Trophoblast cell (in vitro differentiated cells and primary cell): ENCODE measurements around the gene DCLK2.

Experiments used
- DNase-seq, 2 donors: peaks; one replicate each; pipeline ENCODE4 v3.0.0-alpha.2; 2016
- H2AFZ ChIP-seq: 2 replicates; pipeline ENCODE4 v1.6.1; 2013; ENCODE audit warnings: low read length, moderate library complexity, mild to moderate bottlenecking; ENCODE audit not compliant: insufficient read depth, poor library complexity
- H2AK5ac ChIP-seq: 2 replicates; pipeline ENCODE4 v1.6.1; 2013; ENCODE audit warnings: mild to moderate bottlenecking, low read length
- H2BK120ac ChIP-seq: 2 replicates; pipeline ENCODE4 v1.6.1; 2013; ENCODE audit warnings: low read length, mild to moderate bottlenecking, moderate library complexity; ENCODE audit not compliant: insufficient read depth, poor library complexity
- H2BK12ac ChIP-seq: 2 replicates; pipeline ENCODE4 v1.6.1; 2013; ENCODE audit warnings: mild to moderate bottlenecking, low read length, moderate library complexity
- H2BK5ac ChIP-seq: 2 replicates; pipeline ENCODE4 v1.6.1; 2013; ENCODE audit warnings: low read length, low read depth, moderate library complexity, mild to moderate bottlenecking; ENCODE audit not compliant: poor library complexity
- H3K14ac ChIP-seq: 2 replicates; pipeline ENCODE4 v1.6.1; 2013; ENCODE audit warnings: mild to moderate bottlenecking, low read length
- H3K18ac ChIP-seq: 2 replicates; pipeline ENCODE4 v1.6.1; 2013; ENCODE audit warnings: mild to moderate bottlenecking, low read length
- H3K23ac ChIP-seq: 2 replicates; pipeline ENCODE4 v1.6.1; 2013; ENCODE audit warnings: low read length
- H3K27ac ChIP-seq: 2 replicates; pipeline ENCODE4 v1.5.1; 2013; ENCODE audit warnings: low read depth, mild to moderate bottlenecking, inconsistent platforms, low read length, moderate library complexity
- H3K27me3 ChIP-seq: 2 replicates; pipeline ENCODE4 v1.6.1; 2013; ENCODE audit warnings: inconsistent platforms, mild to moderate bottlenecking, low read length, moderate library complexity; ENCODE audit not compliant: insufficient read depth
- H3K36me3 ChIP-seq, 2 experiments: 1 replicate in 1 of 2; 2 replicates in 1 of 2; pipeline ENCODE4 v1.6.1; 2013; ENCODE audit warnings: low read length in 2 of 2, mild to moderate bottlenecking in 2 of 2, moderate library complexity in 1 of 2; ENCODE audit not compliant: insufficient read depth in 2 of 2, control insufficient read depth in 1 of 2
- H3K4ac ChIP-seq: 2 replicates; pipeline ENCODE4 v1.6.1; 2013; ENCODE audit warnings: low read depth, mild to moderate bottlenecking, low read length, moderate library complexity
- H3K4me1 ChIP-seq, 2 experiments: 1 replicate in 1 of 2; 2 replicates in 1 of 2; pipeline ENCODE4 v1.6.1; 2013; ENCODE audit warnings: low read length in 2 of 2, mild to moderate bottlenecking in 2 of 2, moderate library complexity in 1 of 2; ENCODE audit not compliant: insufficient read depth in 2 of 2, control insufficient read depth in 1 of 2
- H3K4me2 ChIP-seq: 2 replicates; pipeline ENCODE4 v1.6.1; 2013; ENCODE audit warnings: inconsistent platforms, mild to moderate bottlenecking, low read length, moderate library complexity
- H3K4me3 ChIP-seq: 2 replicates; pipeline ENCODE4 v1.5.1; 2013; ENCODE audit warnings: mild to moderate bottlenecking, low read depth, low read length, inconsistent platforms
- H3K79me1 ChIP-seq: one replicate; pipeline ENCODE4 v1.6.1; 2013; ENCODE audit warnings: low read length
- H3K79me2 ChIP-seq: 2 replicates; pipeline ENCODE4 v1.6.1; 2013; ENCODE audit warnings: low read length, mild to moderate bottlenecking; ENCODE audit not compliant: control insufficient read depth, insufficient read depth, poor library complexity
- H3K9ac ChIP-seq: 2 replicates; pipeline ENCODE4 v1.6.1; 2013; ENCODE audit warnings: mild to moderate bottlenecking, low read length
- H3K9me3 ChIP-seq: 2 replicates; pipeline ENCODE4 v1.6.1; 2013; ENCODE audit warnings: low read depth, mild to moderate bottlenecking, control low read depth, inconsistent platforms, low read length; ENCODE audit not compliant: insufficient read depth
- H4K12ac ChIP-seq: 2 replicates; pipeline ENCODE4 v1.6.1; 2013; ENCODE audit warnings: low read depth, mild to moderate bottlenecking, low read length, moderate library complexity
- H4K8ac ChIP-seq: 2 replicates; pipeline ENCODE4 v1.6.1; 2013; ENCODE audit warnings: low read depth, mild to moderate bottlenecking, low read length, moderate library complexity
- H4K91ac ChIP-seq: one replicate; pipeline ENCODE4 v1.6.1; 2013; ENCODE audit warnings: low read depth, mild to moderate bottlenecking, low read length, moderate library complexity
- WGBS: extraction: QIAGEN DNeasy Blood & Tissue Kit; methylation state at CpG from one replicate; pipeline ENCODE4 v1.1.7; 2013; ENCODE audit warnings: missing lambda C conversion rate; ENCODE audit not compliant: insufficient read length, insufficient coverage; ENCODE audit errors: extremely low coverage; 5-methylcytosine and 5-hydroxymethylcytosine counted together

The DCLK2 gene

DNA sequence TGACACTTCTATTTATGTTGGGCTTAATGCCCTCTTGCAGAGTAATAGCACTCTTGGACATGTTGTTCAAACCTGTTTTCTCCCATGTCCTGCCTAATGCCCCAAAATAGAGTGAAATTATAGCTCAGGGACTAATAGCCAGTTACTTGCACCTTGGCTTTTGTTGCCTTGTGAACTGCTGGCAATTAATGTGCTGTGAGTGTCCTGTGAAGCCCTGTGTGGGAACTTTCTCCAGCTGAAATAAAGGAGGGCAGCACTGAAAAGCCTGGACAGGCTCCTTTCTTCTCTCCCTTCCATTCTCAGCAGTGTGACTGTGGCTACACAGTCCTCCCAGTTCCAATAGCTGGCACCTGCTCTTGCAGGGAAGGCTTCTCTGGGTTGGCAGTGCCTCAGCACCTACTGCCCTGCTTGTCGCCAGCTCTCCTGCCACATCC, 72.4 kb downstream of the DCLK2 start:
- WGBS, result no CpG with 5 or more reads among the region's 1 CpG
- H3K36me3 ChIP-seq, result no peaks in the 10 kb centered on the region

DNA sequence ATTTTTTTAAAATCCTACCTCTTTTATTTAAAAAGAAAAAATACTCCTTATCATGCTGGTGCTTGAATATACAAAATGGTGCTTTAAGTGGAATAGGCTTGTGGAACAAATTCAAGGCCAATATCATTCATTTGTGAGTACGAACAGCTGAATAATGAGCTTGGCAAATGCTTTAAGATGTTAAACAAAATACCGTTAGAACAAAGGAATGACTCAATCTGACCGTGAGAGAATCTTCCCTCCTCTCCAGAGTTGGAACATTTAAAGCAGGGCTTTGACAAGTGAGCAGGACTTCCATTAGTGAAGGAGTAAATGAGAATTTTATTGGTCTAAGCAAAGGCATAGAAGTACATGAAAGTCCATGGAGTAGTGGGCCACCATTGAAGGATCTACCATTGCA, 74.5 kb downstream of the DCLK2 start:
- Histone ChIP-seq H3K36me3 (no peaks in the 10 kb centered on the region), H2BK12ac (no peak overlapping the region), H4K8ac (no peak overlapping the region), H4K91ac (no peak overlapping the region), H2BK5ac (no peak overlapping the region), H3K9me3 (no peaks in the 10 kb centered on the region), H3K18ac (no peak overlapping the region), H3K79me1 (no peaks in the 10 kb centered on the region), H3K4ac (no peak overlapping the region), H4K12ac (no peak overlapping the region), H3K9ac (no peak overlapping the region), H3K4me2 (no peak overlapping the region), H3K27me3 (no peaks in the 10 kb centered on the region), H3K4me3 (no peak overlapping the region), H3K14ac (no peak overlapping the region), H3K79me2 (no peaks in the 10 kb centered on the region), H3K4me1 (no peaks in the 10 kb centered on the region), H3K27ac (no peak overlapping the region), H2BK120ac (no peak overlapping the region), H2AK5ac (no peak overlapping the region), H3K23ac (no peak overlapping the region), H2AFZ (no peak overlapping the region)
- no CpG with 5 or more reads among the region's 3 CpGs for WGBS
- DNase-seq, result no peak

More for the DNA sequence above, 72.4 kb downstream of the DCLK2 start:
- Histone ChIP-seq H2AK5ac (no peak overlapping the region), H3K18ac (no peak overlapping the region), H4K12ac (no peak overlapping the region), H3K14ac (no peak overlapping the region), H3K4me2 (no peak overlapping the region), H2BK120ac (no peak overlapping the region), H4K91ac (no peak overlapping the region), H4K8ac (no peak overlapping the region), H3K9me3 (no peaks in the 10 kb centered on the region), H3K27me3 (no peaks in the 10 kb centered on the region), H2AFZ (no peak overlapping the region), H3K4ac (no peak overlapping the region), H3K79me2 (no peaks in the 10 kb centered on the region), H3K27ac (no peak overlapping the region), H3K79me1 (no peaks in the 10 kb centered on the region), H3K4me1 (no peaks in the 10 kb centered on the region), H2BK5ac (no peak overlapping the region), H3K23ac (no peak overlapping the region), H3K4me3 (no peak overlapping the region), H2BK12ac (no peak overlapping the region), H3K9ac (no peak overlapping the region)
- DNase-seq, result no peak

DNA sequence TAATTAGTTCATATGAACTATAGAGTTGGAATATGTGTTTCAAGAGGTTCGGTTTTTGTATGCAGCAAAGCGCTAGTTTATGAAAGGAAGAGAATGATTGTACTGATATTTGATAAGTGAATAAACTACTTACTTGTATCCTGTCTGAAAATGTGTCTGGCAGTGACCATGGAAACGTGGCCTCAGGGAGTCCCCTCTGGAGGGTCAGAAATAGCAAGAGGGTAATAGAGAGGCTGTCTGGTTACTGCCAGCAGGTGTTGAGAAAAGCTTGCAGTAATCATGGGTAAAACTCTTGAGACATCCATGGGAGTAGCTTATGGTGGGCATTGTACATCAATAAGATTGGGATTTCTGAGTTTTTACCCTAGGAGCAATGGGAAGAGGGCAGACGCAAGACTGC, 77.1 kb downstream of the DCLK2 start:
- no peak overlapping the region for H4K12ac ChIP-seq
- no peak overlapping the region for H3K27ac ChIP-seq
- no peak overlapping the region for H2AK5ac ChIP-seq
- H4K91ac ChIP-seq, result no peak overlapping the region
- no peaks in the 10 kb centered on the region for H3K27me3 ChIP-seq
- H3K4me3 ChIP-seq, result no peak overlapping the region
- no peaks in the 10 kb centered on the region for H3K36me3 ChIP-seq
- no peak overlapping the region for H3K9ac ChIP-seq
- H3K9me3 ChIP-seq, result no peaks in the 10 kb centered on the region
- no peak overlapping the region for H3K14ac ChIP-seq
- H3K4ac ChIP-seq, result no peak overlapping the region
- no peak overlapping the region for H2AFZ ChIP-seq
- WGBS, result no CpG with 5 or more reads among the region's 4 CpGs
- H3K79me2 ChIP-seq, result no peaks in the 10 kb centered on the region
- H2BK120ac ChIP-seq, result no peak overlapping the region
- no peak overlapping the region for H4K8ac ChIP-seq
- no peak overlapping the region for H3K18ac ChIP-seq
- no peak overlapping the region for H2BK5ac ChIP-seq
- no peak overlapping the region for H2BK12ac ChIP-seq
- no peaks in the 10 kb centered on the region for H3K79me1 ChIP-seq
- no peak overlapping the region for H3K4me2 ChIP-seq
- H3K4me1 ChIP-seq, result no peaks in the 10 kb centered on the region
- H3K23ac ChIP-seq, result no peak overlapping the region
- peak in 1 of 2 donors; percentile 19 for DNase-seq

DNA sequence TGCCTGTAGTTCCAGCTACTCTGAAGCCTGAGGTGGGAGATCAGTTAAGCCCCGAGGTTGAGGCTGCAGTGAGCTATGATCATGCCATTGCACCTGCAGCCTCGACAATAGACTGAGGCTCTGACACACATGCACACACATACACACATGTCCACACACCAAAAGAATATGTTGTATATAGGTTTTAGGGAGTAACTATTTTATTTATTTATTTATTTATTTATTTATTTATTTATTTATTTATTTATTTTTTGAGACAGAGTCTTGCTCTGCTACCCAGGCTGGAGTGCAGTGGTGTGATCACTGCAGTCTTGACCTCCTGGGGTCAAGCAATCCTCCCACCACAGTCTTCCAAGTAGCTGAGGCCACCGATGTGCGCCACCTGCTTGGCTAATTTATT, 78.3 kb downstream of the DCLK2 start:
- Histone ChIP-seq H3K79me2 (no peaks in the 10 kb centered on the region), H4K8ac (no peak overlapping the region), H4K91ac (no peak overlapping the region), H3K9ac (no peak overlapping the region), H3K79me1 (no peaks in the 10 kb centered on the region), H4K12ac (no peak overlapping the region), H3K9me3 (no peaks in the 10 kb centered on the region), H3K18ac (no peak overlapping the region), H3K4me3 (no peak overlapping the region), H3K23ac (no peak overlapping the region), H2AK5ac (no peak overlapping the region), H3K27ac (no peak overlapping the region), H2AFZ (no peak overlapping the region), H2BK120ac (no peak overlapping the region), H2BK5ac (no peak overlapping the region), H3K4ac (no peak overlapping the region), H2BK12ac (no peak overlapping the region), H3K4me1 (no peaks in the 10 kb centered on the region), H3K27me3 (no peaks in the 10 kb centered on the region), H3K4me2 (no peak overlapping the region), H3K14ac (no peak overlapping the region), H3K36me3 (no peaks in the 10 kb centered on the region)
- DNase-seq, result no peak
- WGBS, result no CpG with 5 or more reads among the region's 4 CpGs
